Activated CD8-positive, alpha-beta T cell treated with anti-CD3 and anti-CD28 coated beads for 36 hours (primary cell): ENCODE measurements around the gene HES2. TPM values are rescaled to one million over a fixed set of nuclear protein-coding genes. Genes with fewer than 3 reads are reported as not detected.
A peak's percentile ranks its signal among the peaks of the same experiment; 100 is the strongest.
"Not testable (repeated sequence)": the region's sequence is repeated elsewhere in the genome, so short reads cannot be mapped to it uniquely, and the experiment has no call there.

ENCODE experiments used
- ATAC-seq: fragments of 200-7000 bp; cut with Tn5 transposase; one replicate; pipeline ENCODE4 v1.10.0; 2021; ENCODE audit warnings: mild to moderate bottlenecking, moderate library complexity
- CTCF ChIA-PET: fragments of 350-600 bp; sonication (Branson Sonifier 250); formaldehyde crosslinking; loops from one replicate; lab custom pipeline; 2021; ENCODE audit warnings: antibody characterized with exemption; lab: Charles Lee
- POLR2A ChIA-PET: fragments of 350-600 bp; sonication (Branson Sonifier 250); formaldehyde crosslinking; loops from one replicate; lab custom pipeline; 2021; ENCODE audit warnings: antibody characterized with exemption; lab: Charles Lee
- DNase-seq: peaks from one replicate; pipeline ENCODE4 v3.0.0-alpha.2; 2020
- H3K27ac Mint-ChIP-seq: one replicate; pipeline ENCODE4 v1.8.0; 2021; ENCODE audit warnings: mild to moderate bottlenecking, mixed read lengths
- H3K27me3 Mint-ChIP-seq: one replicate; pipeline ENCODE4 v1.8.0; 2021; ENCODE audit warnings: mixed read lengths
- H3K36me3 Mint-ChIP-seq: one replicate; pipeline ENCODE4 v1.8.0; 2021; ENCODE audit warnings: low read depth, mixed read lengths
- H3K4me1 Mint-ChIP-seq: one replicate; pipeline ENCODE4 v1.8.0; 2021; ENCODE audit warnings: low read depth, mixed read lengths
- H3K4me3 Mint-ChIP-seq: one replicate; pipeline ENCODE4 v1.8.0; 2021; ENCODE audit warnings: mild to moderate bottlenecking, moderate library complexity, mixed read lengths
- H3K9me3 Mint-ChIP-seq: one replicate; pipeline ENCODE4 v1.8.0; 2021; ENCODE audit warnings: mixed read lengths
- CTCF ChIP-seq: fragments of 200-600 bp; IDR thresholded peaks from one replicate; pipeline ENCODE4 v1.8.0; 2022; ENCODE audit warnings: antibody characterized with exemption, mild to moderate bottlenecking
- intact Hi-C: fragments of 100-400 bp; cut with micrococcal nuclease; formaldehyde crosslinking; loops from one replicate; pipeline ENCODE4 v1.10.0; 2022
- total RNA-seq, 2 experiments: library from RNA; stranded (reverse); gene quantifications; one replicate each; pipeline ENCODE4 v1.2.3, GENCODE V29; 2021

HES2 gene
- total RNA-seq, 2 experiments from 2014 or later = 0.29 TPM; not detected in 1

DNA sequence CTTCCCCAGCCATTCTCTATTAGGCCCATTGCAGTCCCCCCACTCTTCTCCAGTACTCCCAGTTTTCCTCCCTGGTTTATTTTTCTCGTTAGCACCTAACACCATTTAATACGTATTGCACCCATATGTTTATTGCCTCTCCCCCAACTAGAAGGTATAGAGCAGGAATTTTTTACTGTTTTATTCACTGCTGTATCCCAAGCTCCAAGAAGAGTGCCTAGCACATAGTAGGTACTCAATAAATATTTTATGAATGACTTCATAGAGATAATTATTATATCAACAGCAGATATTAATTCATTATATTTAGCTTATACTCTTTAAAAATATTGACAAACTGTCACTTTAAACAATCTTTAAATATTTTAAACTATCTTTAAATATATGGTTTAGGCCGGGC lies 20.4 kb downstream of the HES2 start:
- Mint-ChIP-seq H3K36me3 (no peaks in the 10 kb centered on the region), H3K4me3 (no peak overlapping the region), H3K9me3 (no peaks in the 10 kb centered on the region), H3K27ac (no peak overlapping the region), H3K27me3 (no peaks in the 10 kb centered on the region), H3K4me1 (peaks cover 9% of the 10 kb centered on the region)
- intact Hi-C loops = loop anchor here (5.0 kb wide), 1 partner anchor 52 kb away; no protein-coding TSS in a partner anchor
- ChIA-PET CTCF (interaction anchor here (1.0 to 3.2 kb wide), 4 partner anchors 15 to 153 kb away, joined by 3 to 17 read pairs (median 4); no protein-coding TSS in a partner anchor), POLR2A (no interaction called here)
- ATAC-seq = no peak
- DNase-seq = no peak
- no peak for TF ChIP-seq CTCF

DNA sequence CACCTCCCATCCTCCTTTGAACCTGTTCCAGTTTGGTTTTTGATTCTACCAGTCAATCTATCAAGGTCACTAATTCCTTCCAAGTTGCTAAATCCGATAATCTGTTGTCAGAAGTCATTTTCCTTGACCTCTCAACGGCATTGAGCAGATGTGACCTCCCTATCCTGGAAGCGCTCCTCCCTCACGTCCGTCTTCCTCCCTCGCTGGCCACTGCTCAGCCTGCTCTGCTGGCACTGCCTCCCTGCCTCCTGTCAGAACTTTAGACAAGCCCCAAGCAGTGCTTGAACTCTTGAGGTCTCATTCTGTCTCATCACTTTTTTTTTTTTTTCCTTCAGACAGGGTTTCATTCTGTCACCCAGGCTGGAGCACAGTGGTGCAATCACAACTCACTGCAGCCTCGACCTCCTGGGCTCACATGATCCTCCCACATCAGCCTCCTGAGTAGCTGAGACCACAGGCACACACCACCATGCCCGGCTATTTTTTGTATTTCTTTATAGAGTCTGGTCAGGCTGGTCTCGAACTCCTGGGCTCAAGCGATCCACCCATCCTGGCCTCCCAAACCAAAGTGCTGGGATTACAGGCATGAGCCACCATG lies 21.8 kb downstream of the HES2 start:
- DNase-seq (no peak), ATAC-seq (no peak)
- intact Hi-C loops = loop anchor here (5.0 kb wide), 1 partner anchor 51 kb away; no protein-coding TSS in a partner anchor
- no peak overlapping the region for H3K27ac Mint-ChIP-seq
- H3K36me3 Mint-ChIP-seq = no peaks in the 10 kb centered on the region
- no peak overlapping the region for H3K4me3 Mint-ChIP-seq
- no peaks in the 10 kb centered on the region for H3K27me3 Mint-ChIP-seq
- H3K4me1 Mint-ChIP-seq = peaks cover 14% of the 10 kb centered on the region
- no peaks in the 10 kb centered on the region for H3K9me3 Mint-ChIP-seq
- ChIA-PET POLR2A (interaction anchor here (1.3 kb wide), 1 partner anchor 36 kb away, joined by 5 read pairs; no protein-coding TSS in a partner anchor), CTCF (interaction anchor here (2.7 to 3.2 kb wide), 2 partner anchors 50 to 151 kb away, joined by 13 to 17 read pairs; no protein-coding TSS in a partner anchor)
- no peak for TF ChIP-seq CTCF

DNA sequence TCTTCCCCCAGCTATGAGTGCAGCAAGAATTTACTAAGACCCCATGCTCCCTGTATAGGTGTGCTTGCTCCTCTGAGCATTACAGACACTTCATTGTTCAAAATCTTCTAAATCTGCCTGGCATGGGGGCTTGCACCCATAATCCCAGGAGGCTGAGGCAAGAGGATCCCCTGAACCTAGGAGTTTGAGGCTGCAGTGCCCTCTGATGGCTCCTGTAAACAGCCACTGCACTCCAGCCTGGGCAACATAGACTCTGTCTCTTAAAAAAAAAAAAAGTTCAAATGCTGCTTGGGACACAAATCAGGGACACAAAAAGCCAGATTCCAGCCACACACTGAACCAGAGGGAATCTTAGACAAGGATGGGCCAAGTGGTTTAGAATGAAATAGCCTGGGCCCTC lies 22.7 kb downstream of the HES2 start:
- ATAC-seq (no peak), DNase-seq (peak; percentile 38)
- H3K4me1 Mint-ChIP-seq = peaks cover 19% of the 10 kb centered on the region
- intact Hi-C loops = loop anchor here (5.0 kb wide), 1 partner anchor 50 kb away; no protein-coding TSS in a partner anchor
- CTCF ChIA-PET = interaction anchor here (0.8 to 2.7 kb wide), 5 partner anchors 8 to 150 kb away, joined by 3 to 13 read pairs (median 5); no protein-coding TSS in a partner anchor
- H3K27me3 Mint-ChIP-seq = no peaks in the 10 kb centered on the region
- no peaks in the 10 kb centered on the region for H3K36me3 Mint-ChIP-seq
- TF ChIP-seq CTCF = peak; percentile 24
- no peaks in the 10 kb centered on the region for H3K9me3 Mint-ChIP-seq
- H3K4me3 Mint-ChIP-seq = no peak overlapping the region
- POLR2A ChIA-PET = interaction anchor here (1.3 kb wide), 1 partner anchor 35 kb away, joined by 5 read pairs; no protein-coding TSS in a partner anchor
- no peak overlapping the region for H3K27ac Mint-ChIP-seq

- DNase-seq, H3K27me3 Mint-ChIP-seq, H3K27ac Mint-ChIP-seq, H3K9me3 Mint-ChIP-seq, H3K4me3 Mint-ChIP-seq, ATAC-seq, POLR2A ChIA-PET, H3K36me3 Mint-ChIP-seq: not testable (repeated sequence)
- CTCF ChIA-PET = interaction anchor here (1.1 to 5.4 kb wide), 6 partner anchors 8 to 149 kb away, joined by 3 to 36 read pairs (median 16); no protein-coding TSS in a partner anchor
- H3K4me1 Mint-ChIP-seq = peaks cover 21% of the 10 kb centered on the region
- intact Hi-C loops = loop anchor here (5.0 kb wide), 1 partner anchor 49 kb away; no protein-coding TSS in a partner anchor
Measured at GRCh38 chr1:6395781-6396244, 23.9 kb downstream of the HES2 start.

GRCh38 chr1:6395130-6395529 lies 24.6 kb downstream of the HES2 start:
- intact Hi-C loops = loop anchor here (5.0 kb wide), 1 partner anchor 48 kb away; no protein-coding TSS in a partner anchor
- H3K27ac Mint-ChIP-seq = peak overlapping the region; percentile 80
- not testable (repeated sequence) for H3K9me3 Mint-ChIP-seq

More at GRCh38 chr1:6395130-6395529, 24.6 kb downstream of the HES2 start:
- ATAC-seq, H3K36me3 Mint-ChIP-seq, H3K27me3 Mint-ChIP-seq: not testable (repeated sequence)
- Mint-ChIP-seq H3K4me1 (peaks cover 21% of the 10 kb centered on the region), H3K4me3 (peak overlapping the region; percentile 22)
- ChIA-PET CTCF (interaction anchor here (1.8 to 5.4 kb wide), 6 partner anchors 9 to 148 kb away, joined by 5 to 36 read pairs (median 16); no protein-coding TSS in a partner anchor), POLR2A (interaction anchor here (0.8 to 2.6 kb wide), 2 partner anchors 33 to 158 kb away, joined by 3 to 13 read pairs; no protein-coding TSS in a partner anchor)
- peak; percentile 23 for DNase-seq
